ENCODE measurements around the gene ASB1. TPM values are rescaled to one million over a fixed set of nuclear protein-coding genes. Genes with fewer than 3 reads are reported as not detected.
A peak's percentile ranks its signal among the peaks of the same experiment; 100 is the strongest.

ASB1 gene
- total and polyA plus RNA-seq, 9 of the 15 experiments (the other 6 are each of a cell fraction or from before 2014, with no cell fraction given) = 6.3 to 37.7 (median 23.9) TPM

GRCh38 chr2:238420878-238421694 lies 5.6 kb upstream of the ASB1 start (continued):
- TF ChIP-seq XRCC5 (IDR thresholded peaks at IDR 0.05; ENCODE audit: low read depth, low read length) (no peak), ZNF282 (CRISPR knock-in tag; IDR thresholded peaks at IDR 0.05) (no peak), CTBP1 (IDR thresholded peaks at IDR 0.05; ENCODE audit: borderline replicate concordance) (peak; percentile 75; the same call in 1 of the 2 replicates), SRSF7 (optimal IDR thresholded peaks at IDR 0.05; ENCODE audit: low read depth, low read length) (no peak), SIRT6 (IDR thresholded peaks at IDR 0.05; ENCODE audit: low read depth, low read length) (no peak), CHD4 (IDR thresholded peaks at IDR 0.05; ENCODE audit: insufficient read depth, insufficient replicate concordance, low read depth, low read length, poor library complexity, severe bottlenecking) (no peak), NUFIP1 (IDR thresholded peaks at IDR 0.05; ENCODE audit: partially characterized antibody) (no peak), ZNF77 (CRISPR knock-in tag; IDR thresholded peaks at IDR 0.05) (no peak), TAF9B (IDR thresholded peaks at IDR 0.05; ENCODE audit: partially characterized antibody) (no peak), ZNF253 (CRISPR knock-in tag; conservative IDR thresholded peaks at IDR 0.05) (no peak), STAT5B (CRISPR knock-in tag; IDR thresholded peaks at IDR 0.05) (no peak), SMARCB1 (IDR thresholded peaks at IDR 0.05; ENCODE audit: insufficient read length, low read depth) (no peak), ZBTB5 (IDR thresholded peaks at IDR 0.05) (no peak), HIVEP1 (CRISPR knock-in tag; IDR thresholded peaks at IDR 0.05) (no peak), SNAPC5 (CRISPR knock-in tag; IDR thresholded peaks at IDR 0.05) (no peak), ZNF57 (CRISPR knock-in tag; IDR thresholded peaks at IDR 0.05) (no peak), PHF8 (IDR thresholded peaks at IDR 0.05; ENCODE audit: borderline replicate concordance, low read length) (peak; percentile 5; the same call in 1 of the 2 replicates), NONO (IDR thresholded peaks at IDR 0.05; ENCODE audit: low read depth in 2 of 2, low read length in 1 of 2) (no peak), ZNF3 (CRISPR knock-in tag; IDR thresholded peaks at IDR 0.05) (no peak), ZNF518B (CRISPR knock-in tag; IDR thresholded peaks at IDR 0.05) (no peak), TBL1XR1 (IDR thresholded peaks at IDR 0.05; ENCODE audit: low read length in 2 of 2) (peak in 1 of 2 experiments; percentile 55; a peak in 1 of 4 replicates), CHD1 (IDR thresholded peaks at IDR 0.05; ENCODE audit: low read length) (no peak), CREBBP (IDR thresholded peaks at IDR 0.05; ENCODE audit: low read depth, low read length) (no peak), BCOR (IDR thresholded peaks at IDR 0.05) (no peak)
